Fibroblast of villous mesenchyme (primary cell): ENCODE data around the gene RBBP8. TPM values are rescaled to one million over a fixed set of nuclear protein-coding genes. Genes with fewer than 3 reads are reported as not detected.

Experiments used
- DNase-seq: peaks from one replicate; pipeline ENCODE4 v3.0.0-alpha.2; 2010; ENCODE audit warnings: low read depth
- H3K4me3 ChIP-seq: 2 replicates; pipeline ENCODE4 v1.5.1; 2011; ENCODE audit warnings: low read depth, mild to moderate bottlenecking, low read length
- small RNA-seq: library from RNA; depleted of rRNA; stranded (forward); fragments of <200 nt; gene quantifications from one replicate; pipeline ENCODE3, GENCODE V24; 2012
- total RNA-seq: library from RNA; depleted of rRNA; stranded (reverse); fragments of >200 nt; gene quantifications from 2 replicates; pipeline ENCODE4 v1.2.3, GENCODE V29; 2012
- TF ChIP-seq, protein P1 (sequence below): IDR thresholded peaks from 2 replicates; pipeline ENCODE4 v1.5.1; 2012; ENCODE audit warnings: low read depth, mild to moderate bottlenecking, low read length; ENCODE audit not compliant: insufficient read depth

The RBBP8 gene
- total RNA-seq, 1 donor, result 39.3 TPM

DNA sequence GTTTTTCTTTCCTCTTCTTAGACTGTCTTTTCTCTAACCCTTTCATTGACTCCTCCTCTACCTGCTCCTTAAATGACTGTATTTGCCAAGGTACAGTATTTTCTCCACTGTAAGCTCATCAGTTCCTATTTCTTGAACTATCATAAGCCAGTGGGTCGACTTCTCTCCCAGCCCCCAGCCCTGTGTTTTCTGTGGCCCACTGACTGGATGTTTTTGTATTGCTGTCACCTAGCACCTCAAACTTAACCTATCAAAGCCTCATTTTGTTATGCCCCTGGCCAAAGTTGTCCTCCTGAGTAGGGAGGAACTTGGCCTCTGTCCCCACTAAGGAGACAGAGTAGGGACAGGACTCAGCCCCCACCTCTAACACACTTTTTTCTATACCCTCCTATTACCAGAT, 136.8 kb downstream of the RBBP8 start:
- TF ChIP-seq, protein P1, sequence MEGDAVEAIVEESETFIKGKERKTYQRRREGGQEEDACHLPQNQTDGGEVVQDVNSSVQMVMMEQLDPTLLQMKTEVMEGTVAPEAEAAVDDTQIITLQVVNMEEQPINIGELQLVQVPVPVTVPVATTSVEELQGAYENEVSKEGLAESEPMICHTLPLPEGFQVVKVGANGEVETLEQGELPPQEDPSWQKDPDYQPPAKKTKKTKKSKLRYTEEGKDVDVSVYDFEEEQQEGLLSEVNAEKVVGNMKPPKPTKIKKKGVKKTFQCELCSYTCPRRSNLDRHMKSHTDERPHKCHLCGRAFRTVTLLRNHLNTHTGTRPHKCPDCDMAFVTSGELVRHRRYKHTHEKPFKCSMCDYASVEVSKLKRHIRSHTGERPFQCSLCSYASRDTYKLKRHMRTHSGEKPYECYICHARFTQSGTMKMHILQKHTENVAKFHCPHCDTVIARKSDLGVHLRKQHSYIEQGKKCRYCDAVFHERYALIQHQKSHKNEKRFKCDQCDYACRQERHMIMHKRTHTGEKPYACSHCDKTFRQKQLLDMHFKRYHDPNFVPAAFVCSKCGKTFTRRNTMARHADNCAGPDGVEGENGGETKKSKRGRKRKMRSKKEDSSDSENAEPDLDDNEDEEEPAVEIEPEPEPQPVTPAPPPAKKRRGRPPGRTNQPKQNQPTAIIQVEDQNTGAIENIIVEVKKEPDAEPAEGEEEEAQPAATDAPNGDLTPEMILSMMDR, result no peak
- DNase-seq, result no peak
- H3K4me3 ChIP-seq, result no peak overlapping the region

DNA sequence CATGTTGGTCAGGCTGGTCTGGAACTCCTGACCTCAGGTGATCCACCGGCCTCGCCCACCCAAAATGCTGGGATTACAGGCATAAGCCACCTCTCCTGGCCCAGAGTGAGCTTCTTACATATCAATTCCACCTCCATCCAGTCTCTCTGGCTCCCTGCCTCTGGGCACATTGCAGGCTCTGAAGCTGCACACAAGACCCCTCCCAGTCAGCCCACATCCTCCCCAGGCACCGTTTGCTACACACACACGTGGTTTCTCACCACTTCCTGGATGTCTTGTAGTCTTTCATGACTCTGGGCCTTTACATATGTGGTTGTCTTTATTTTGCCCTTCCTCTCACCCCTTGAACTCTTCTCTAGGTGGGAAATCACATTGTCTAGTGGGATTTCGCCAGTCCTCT, 138.2 kb downstream of the RBBP8 start:
- DNase-seq, result no peak
- H3K4me3 ChIP-seq, result no peak overlapping the region
- TF ChIP-seq, protein P1, result no peak

DNA sequence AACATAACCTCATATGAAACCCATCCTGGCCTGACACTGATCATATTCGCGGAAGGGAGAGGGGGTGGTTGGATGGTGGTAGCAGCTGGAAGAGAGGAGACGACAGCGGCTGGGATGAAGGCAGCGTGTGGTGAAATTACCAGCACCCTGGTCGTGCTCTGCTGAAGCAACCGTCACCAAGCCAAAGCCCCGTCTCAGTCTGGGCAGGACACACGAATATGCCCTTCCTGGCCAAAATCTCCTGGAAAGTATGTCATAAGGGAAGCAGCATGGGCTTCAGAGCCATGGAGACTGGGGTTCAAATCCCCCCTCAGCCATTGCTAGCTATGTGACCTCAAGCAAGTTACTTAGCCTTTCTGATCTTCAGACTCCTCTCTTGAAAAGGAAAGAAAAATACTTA, 139.0 kb downstream of the RBBP8 start:
- DNase-seq, result no peak
- H3K4me3 ChIP-seq, result no peak overlapping the region
- TF ChIP-seq, protein P1, result no peak

DNA sequence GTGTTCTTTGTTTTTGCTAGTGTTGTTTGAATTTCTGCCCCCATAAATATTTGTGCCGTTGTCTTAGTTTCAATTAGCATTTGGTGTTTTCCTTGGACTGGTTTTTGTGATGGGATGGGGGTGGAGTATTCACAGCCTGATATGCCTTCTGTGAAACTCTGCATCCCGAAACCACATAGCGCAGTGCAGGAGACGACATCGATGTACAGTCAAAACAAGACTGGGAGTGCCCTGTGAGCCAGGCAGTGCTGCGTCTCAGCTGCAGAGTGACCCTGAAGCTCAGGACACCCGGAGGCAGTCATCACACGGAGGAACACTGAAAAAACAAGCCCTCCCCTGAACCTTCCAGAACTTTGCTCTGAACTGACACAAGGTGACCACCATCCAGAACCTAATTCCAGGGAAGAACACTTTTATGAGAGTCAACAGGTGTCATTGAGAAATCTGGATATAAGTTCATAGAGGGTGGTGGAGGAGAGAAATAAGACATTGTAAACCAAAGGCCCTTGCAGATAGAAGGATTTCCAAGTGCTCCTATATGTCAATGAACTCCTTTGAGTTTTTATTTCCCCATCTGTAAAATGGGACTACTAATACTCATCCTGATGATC, 141.0 kb downstream of the RBBP8 start:
- H3K4me3 ChIP-seq, result no peak overlapping the region
- DNase-seq, result no peak
- TF ChIP-seq, protein P1, result no peak

Small RNAs within 50 kb of the gene (small RNA-seq; reads per million reads assigned to genes)
- gene RF00019 (not detected), gene RN7SL745P (not detected)

Other genes starting within 250 kb of the RBBP8 start
- gene CABLES1, start 202.2 kb downstream of the RBBP8 start, total RNA-seq, result 0.43 and 1.3 TPM in 2 replicates